SK-N-SH (cell line): Measurements from ENCODE around the gene GNAZ. TPM values are rescaled to one million over a fixed set of nuclear protein-coding genes. Genes with fewer than 3 reads are reported as not detected.

Source experiments
- CTCF ChIA-PET: fragments of 300-600, 350-600 bp; formaldehyde crosslinking; extraction: SDS; loops from one replicate; lab custom pipeline; 2021; lab: Yijun Ruan, JAX
- POLR2A ChIA-PET: fragments of 350-600 bp; sonication (Branson Sonifier 250); formaldehyde crosslinking; extraction: SDS; loops from one replicate; lab custom pipeline; 2020; ENCODE audit warnings: antibody characterized with exemption, inconsistent platforms; lab: Yijun Ruan, JAX
- DNase-seq: peaks from one replicate; pipeline ENCODE4 v3.0.0; 2012
- H2AFZ ChIP-seq: fragments of 200-600 bp; sonication (generic); 2 replicates; pipeline ENCODE4 v1.8.1; 2016; ENCODE audit warnings: antibody characterized with exemption, mild to moderate bottlenecking, low read depth
- H3F3A ChIP-seq: fragments of 200-600 bp; sonication (generic); replicated peaks from 2 replicates; pipeline ENCODE3; 2016; ENCODE audit warnings: antibody characterized with exemption, mild to moderate bottlenecking; ENCODE audit not compliant: insufficient read depth
- H3K27ac ChIP-seq, 2 experiments: fragments of 200-500 bp in 1 of 2; fragments of 200-600 bp in 1 of 2; sonication (Bioruptor generic) in 1 of 2; sonication (generic), shearing (Covaris generic) in 1 of 2; 2 replicates each; pipeline versions ENCODE4 v1.5.1 to v1.6.1; 2014 to 2016; ENCODE audit warnings: low read depth in 2 of 2, inconsistent platforms in 1 of 2, low read length in 1 of 2, mild to moderate bottlenecking in 1 of 2, mixed read lengths in 1 of 2
- H3K27me3 ChIP-seq: fragments of 200-600 bp; sonication (generic), shearing (Covaris generic); 2 replicates; pipeline ENCODE4 v1.6.1; 2016; ENCODE audit warnings: mixed run types; ENCODE audit not compliant: insufficient read depth
- H3K36me3 ChIP-seq, 2 experiments: fragments of 200-500 bp in 1 of 2; fragments of 200-600 bp in 1 of 2; sonication (Bioruptor generic) in 1 of 2; sonication (generic) in 1 of 2; replicated peaks in 1 of 2; 2 replicates each; pipeline versions ENCODE3 to v1.5.1; 2014 to 2016; ENCODE audit warnings: low read length in 1 of 2, mild to moderate bottlenecking in 1 of 2; ENCODE audit not compliant: insufficient read depth in 2 of 2, control insufficient read depth in 1 of 2
- H3K4me1 ChIP-seq, 2 experiments: fragments of 200-500 bp in 1 of 2; fragments of 200-600 bp in 1 of 2; sonication (Bioruptor generic) in 1 of 2; sonication (generic), shearing (Covaris generic) in 1 of 2; 2 replicates each; pipeline versions ENCODE4 v1.5.1 to v1.6.1; 2014 to 2016; ENCODE audit warnings: low read depth in 1 of 2, low read length in 1 of 2, mixed run types in 1 of 2; ENCODE audit not compliant: insufficient read depth in 2 of 2, control insufficient read depth in 1 of 2
- H3K4me2 ChIP-seq: fragments of 200-600 bp; sonication (generic), shearing (Covaris generic); 2 replicates; pipeline ENCODE4 v1.6.1; 2017; ENCODE audit warnings: mixed run types
- H3K4me3 ChIP-seq, 2 experiments: fragments of 200-500 bp in 1 of 2; fragments of 200-600 bp in 1 of 2; sonication (Bioruptor generic) in 1 of 2; sonication (generic), shearing (Covaris generic) in 1 of 2; 2 replicates each; pipeline versions ENCODE4 v1.5.1 to v1.8.1; 2014 to 2016; ENCODE audit warnings: low read depth in 2 of 2, inconsistent platforms in 1 of 2, low read length in 1 of 2, mild to moderate bottlenecking in 1 of 2, mixed read lengths in 1 of 2, moderate library complexity in 1 of 2
- H3K79me2 ChIP-seq: fragments of 200-600 bp; sonication (generic); 2 replicates; pipeline ENCODE4 v1.8.1; 2017; ENCODE audit warnings: mild to moderate bottlenecking; ENCODE audit not compliant: insufficient read depth
- H3K9ac ChIP-seq: fragments of 200-600 bp; sonication (generic); 2 replicates; pipeline ENCODE4 v1.6.1; 2017; ENCODE audit warnings: mixed run types
- H3K9me2 ChIP-seq: fragments of 200-600 bp; sonication (generic); 2 replicates; pipeline ENCODE4 v1.6.1; 2017; ENCODE audit warnings: mixed run types
- H3K9me3 ChIP-seq: fragments of 200-600 bp; sonication (generic); 2 replicates; pipeline ENCODE4 v1.6.1; 2017; ENCODE audit warnings: mixed run types, mild to moderate bottlenecking, moderate library complexity
- H4K20me1 ChIP-seq: fragments of 200-600 bp; sonication (generic); 2 replicates; pipeline ENCODE4 v1.6.1; 2017; ENCODE audit warnings: mild to moderate bottlenecking, mixed run types; ENCODE audit not compliant: insufficient read depth
- FOXM1 ChIP-seq: IDR thresholded peaks from 2 replicates; pipeline ENCODE4 v1.4.0; 2012; ENCODE audit warnings: low read depth, mild to moderate bottlenecking
- GABPA ChIP-seq: IDR thresholded peaks from 2 replicates; pipeline ENCODE4 v1.4.0; 2012; ENCODE audit warnings: low read depth, mild to moderate bottlenecking
- MEF2A ChIP-seq: IDR thresholded peaks from 2 replicates; pipeline ENCODE4 v1.4.0; 2012; ENCODE audit warnings: low read depth, borderline replicate concordance
- POLR2AphosphoS5 ChIP-seq: IDR thresholded peaks from 2 replicates; pipeline ENCODE4 v1.6.1; 2012; ENCODE audit warnings: low read depth, low read length
- RCOR1 ChIP-seq: fragments of 150-350 bp; IDR thresholded peaks from 2 replicates; pipeline ENCODE4 v1.6.1; 2017; ENCODE audit warnings: antibody characterized with exemption, low read length
- RXRA ChIP-seq: IDR thresholded peaks from 2 replicates; pipeline ENCODE4 v1.4.0; 2012; ENCODE audit warnings: low read depth, mild to moderate bottlenecking, borderline replicate concordance
- SIN3A ChIP-seq: IDR thresholded peaks from 2 replicates; pipeline ENCODE4 v1.6.1; 2012; ENCODE audit warnings: low read depth, mild to moderate bottlenecking, low read length, moderate library complexity, borderline replicate concordance
- TCF12 ChIP-seq: IDR thresholded peaks from 2 replicates; pipeline ENCODE4 v1.4.0; 2012
- YY1 ChIP-seq: IDR thresholded peaks from 2 replicates; pipeline ENCODE4 v1.4.0; 2012; ENCODE audit warnings: low read depth, mild to moderate bottlenecking
- WGBS: methylation state at CpG from one replicate; pipeline ENCODE4 v1.1.6; 2017; ENCODE audit warnings: low lambda C conversion rate; 5-methylcytosine and 5-hydroxymethylcytosine counted together
- polyA plus RNA-seq, 3 experiments: library from polyadenylated mRNA; depleted of rRNA; stranded (reverse); fragments of >200 nt; gene quantifications; 2 replicates each; pipeline ENCODE4 v1.2.3, GENCODE V29; 2012
- TF ChIP-seq, protein P1 (sequence below): IDR thresholded peaks from 2 replicates; pipeline ENCODE4; 2012
- TF ChIP-seq, protein P2 (sequence below): IDR thresholded peaks from 2 replicates; pipeline ENCODE4 v1.4.0; 2012; ENCODE audit warnings: low read depth, borderline replicate concordance
- TF ChIP-seq, protein P3 (sequence below): fragments of 150-350 bp; IDR thresholded peaks from 2 replicates; pipeline ENCODE4 v1.6.1; 2016; ENCODE audit warnings: mild to moderate bottlenecking, low read depth, low read length
- TF ChIP-seq, protein P4 (sequence below): IDR thresholded peaks from 2 replicates; pipeline ENCODE4 v1.4.0; 2012; ENCODE audit warnings: low read depth, borderline replicate concordance

The GNAZ gene
- polyA plus RNA-seq, 1 of the 3 experiments (the other 2 are of a cell fraction) = 6.5 TPM

DNA sequence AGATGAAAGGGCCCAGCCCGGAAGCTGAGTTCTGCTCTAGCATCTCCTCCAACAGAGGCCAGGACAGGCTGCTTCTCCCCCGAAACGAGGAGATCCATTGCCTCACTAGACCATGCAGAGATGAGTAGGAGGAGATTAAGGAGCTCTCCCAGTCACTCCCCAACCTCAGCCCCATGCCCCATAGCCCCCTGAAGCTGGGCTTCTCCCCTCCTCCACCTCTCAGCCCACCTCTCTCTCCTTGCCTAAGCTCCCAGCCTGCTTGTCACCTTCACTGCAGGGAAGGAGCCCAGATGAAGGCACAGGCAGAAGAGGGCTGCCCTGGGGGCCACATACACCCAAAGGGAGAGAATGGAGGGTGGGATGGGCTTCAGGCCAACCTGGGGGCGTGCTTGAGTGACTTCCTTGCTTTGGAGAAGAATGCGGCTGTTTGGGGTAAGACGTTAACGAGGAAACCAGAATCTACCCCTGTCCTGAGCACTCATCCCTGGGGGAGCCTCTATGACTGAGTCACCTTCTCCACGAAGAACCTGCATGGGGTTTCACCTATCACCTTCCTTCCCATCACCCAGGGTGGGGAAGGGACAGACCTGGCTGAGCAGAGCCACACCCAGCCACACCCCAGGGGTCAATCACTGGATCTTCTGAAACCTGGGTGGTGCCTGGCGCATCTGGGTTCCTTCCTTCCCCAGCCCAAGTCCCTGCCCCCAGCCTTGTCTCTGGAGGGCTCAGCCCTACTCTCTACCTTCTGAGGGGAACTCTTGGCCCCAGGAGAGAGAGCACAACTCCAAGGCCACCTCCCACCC is 11.6 kb upstream of the GNAZ start:
- ChIA-PET POLR2A (no interaction called here), CTCF (no interaction called here)
- H3K9me3 ChIP-seq = no peaks in the 10 kb centered on the region
- no peaks in the 10 kb centered on the region for H4K20me1 ChIP-seq
- H3K36me3 ChIP-seq = no peaks in the 10 kb centered on the region
- WGBS = 51% methylated on average over 9 of the region's 9 CpGs
- no peak overlapping the region for H3K4me2 ChIP-seq
- H3K27me3 ChIP-seq = no peaks in the 10 kb centered on the region; the same call in 1 of the 2 replicates
- DNase-seq = no peak
- no peak for TF ChIP-seq SIN3A
- no peaks in the 10 kb centered on the region for H3K4me1 ChIP-seq
- H3K27ac ChIP-seq = no peak overlapping the region
- no peak overlapping the region for H2AFZ ChIP-seq
- H3K9ac ChIP-seq = no peak overlapping the region
- H3K9me2 ChIP-seq = no peaks in the 10 kb centered on the region
- H3F3A ChIP-seq = no peaks in the 10 kb centered on the region
- H3K4me3 ChIP-seq = no peak overlapping the region
- H3K79me2 ChIP-seq = no peaks in the 10 kb centered on the region

DNA sequence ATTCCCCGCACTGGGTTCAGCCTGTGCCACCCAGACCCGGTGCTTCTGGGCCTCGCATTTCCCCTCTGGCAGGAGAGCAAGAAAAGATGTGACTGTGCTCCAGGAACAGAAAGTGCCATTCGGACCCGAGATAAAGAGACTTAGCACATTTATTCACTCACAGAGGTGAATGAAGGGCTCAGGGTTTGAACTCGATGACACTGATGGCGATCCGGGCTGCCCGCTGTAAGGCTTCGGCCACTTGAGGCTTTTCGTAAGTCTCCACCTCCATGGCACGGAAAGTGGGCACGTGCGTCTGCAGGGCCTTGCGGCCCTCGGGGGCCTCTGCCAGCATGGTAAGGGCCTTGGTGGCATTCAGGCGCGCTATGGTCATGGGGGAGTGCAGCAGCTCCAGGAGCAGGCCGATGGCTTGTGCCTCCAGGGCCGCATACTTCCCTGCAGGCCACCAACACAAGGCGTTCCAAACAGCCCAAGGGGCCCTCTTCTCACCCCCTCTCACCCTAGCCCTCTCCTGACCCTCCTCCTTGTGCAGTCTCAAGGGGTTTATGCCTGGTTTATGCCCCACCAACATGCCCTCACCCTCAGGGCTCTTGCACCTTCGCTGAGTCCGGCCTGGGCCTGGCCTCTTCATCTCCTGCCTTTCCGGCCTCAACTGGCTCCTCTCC is 10.9 kb upstream of the GNAZ start:
- no peak overlapping the region for H3K4me2 ChIP-seq
- CTCF ChIA-PET = no interaction called here
- no peak overlapping the region for H3K9ac ChIP-seq
- H3K4me1 ChIP-seq = no peaks in the 10 kb centered on the region
- DNase-seq = peak; percentile 1
- WGBS = 66% methylated on average over 18 of the region's 24 CpGs
- POLR2A ChIA-PET = no interaction called here
- H3K36me3 ChIP-seq = no peaks in the 10 kb centered on the region
- no peaks in the 10 kb centered on the region for H4K20me1 ChIP-seq
- H3K9me3 ChIP-seq = no peaks in the 10 kb centered on the region
- no peak overlapping the region for H2AFZ ChIP-seq
- no peak overlapping the region for H3K27ac ChIP-seq
- H3F3A ChIP-seq = no peaks in the 10 kb centered on the region
- no peak overlapping the region for H3K4me3 ChIP-seq
- no peaks in the 10 kb centered on the region for H3K79me2 ChIP-seq
- no peaks in the 10 kb centered on the region; the same call in 1 of the 2 replicates for H3K27me3 ChIP-seq
- TF ChIP-seq, protein P1, sequence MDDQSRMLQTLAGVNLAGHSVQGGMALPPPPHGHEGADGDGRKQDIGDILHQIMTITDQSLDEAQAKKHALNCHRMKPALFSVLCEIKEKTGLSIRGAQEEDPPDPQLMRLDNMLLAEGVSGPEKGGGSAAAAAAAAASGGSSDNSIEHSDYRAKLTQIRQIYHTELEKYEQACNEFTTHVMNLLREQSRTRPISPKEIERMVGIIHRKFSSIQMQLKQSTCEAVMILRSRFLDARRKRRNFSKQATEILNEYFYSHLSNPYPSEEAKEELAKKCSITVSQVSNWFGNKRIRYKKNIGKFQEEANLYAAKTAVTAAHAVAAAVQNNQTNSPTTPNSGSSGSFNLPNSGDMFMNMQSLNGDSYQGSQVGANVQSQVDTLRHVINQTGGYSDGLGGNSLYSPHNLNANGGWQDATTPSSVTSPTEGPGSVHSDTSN = no peak
- TF ChIP-seq MEF2A (no peak), TCF12 (no peak), POLR2AphosphoS5 (no peak), FOXM1 (no peak), RCOR1 (no peak), YY1 (no peak), RXRA (no peak), GABPA (no peak)
- TF ChIP-seq, protein P2, sequence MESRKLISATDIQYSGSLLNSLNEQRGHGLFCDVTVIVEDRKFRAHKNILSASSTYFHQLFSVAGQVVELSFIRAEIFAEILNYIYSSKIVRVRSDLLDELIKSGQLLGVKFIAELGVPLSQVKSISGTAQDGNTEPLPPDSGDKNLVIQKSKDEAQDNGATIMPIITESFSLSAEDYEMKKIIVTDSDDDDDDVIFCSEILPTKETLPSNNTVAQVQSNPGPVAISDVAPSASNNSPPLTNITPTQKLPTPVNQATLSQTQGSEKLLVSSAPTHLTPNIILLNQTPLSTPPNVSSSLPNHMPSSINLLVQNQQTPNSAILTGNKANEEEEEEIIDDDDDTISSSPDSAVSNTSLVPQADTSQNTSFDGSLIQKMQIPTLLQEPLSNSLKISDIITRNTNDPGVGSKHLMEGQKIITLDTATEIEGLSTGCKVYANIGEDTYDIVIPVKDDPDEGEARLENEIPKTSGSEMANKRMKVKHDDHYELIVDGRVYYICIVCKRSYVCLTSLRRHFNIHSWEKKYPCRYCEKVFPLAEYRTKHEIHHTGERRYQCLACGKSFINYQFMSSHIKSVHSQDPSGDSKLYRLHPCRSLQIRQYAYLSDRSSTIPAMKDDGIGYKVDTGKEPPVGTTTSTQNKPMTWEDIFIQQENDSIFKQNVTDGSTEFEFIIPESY = no peak
- TF ChIP-seq, protein P3, sequence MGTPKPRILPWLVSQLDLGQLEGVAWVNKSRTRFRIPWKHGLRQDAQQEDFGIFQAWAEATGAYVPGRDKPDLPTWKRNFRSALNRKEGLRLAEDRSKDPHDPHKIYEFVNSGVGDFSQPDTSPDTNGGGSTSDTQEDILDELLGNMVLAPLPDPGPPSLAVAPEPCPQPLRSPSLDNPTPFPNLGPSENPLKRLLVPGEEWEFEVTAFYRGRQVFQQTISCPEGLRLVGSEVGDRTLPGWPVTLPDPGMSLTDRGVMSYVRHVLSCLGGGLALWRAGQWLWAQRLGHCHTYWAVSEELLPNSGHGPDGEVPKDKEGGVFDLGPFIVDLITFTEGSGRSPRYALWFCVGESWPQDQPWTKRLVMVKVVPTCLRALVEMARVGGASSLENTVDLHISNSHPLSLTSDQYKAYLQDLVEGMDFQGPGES = no peak
- TF ChIP-seq, protein P4, sequence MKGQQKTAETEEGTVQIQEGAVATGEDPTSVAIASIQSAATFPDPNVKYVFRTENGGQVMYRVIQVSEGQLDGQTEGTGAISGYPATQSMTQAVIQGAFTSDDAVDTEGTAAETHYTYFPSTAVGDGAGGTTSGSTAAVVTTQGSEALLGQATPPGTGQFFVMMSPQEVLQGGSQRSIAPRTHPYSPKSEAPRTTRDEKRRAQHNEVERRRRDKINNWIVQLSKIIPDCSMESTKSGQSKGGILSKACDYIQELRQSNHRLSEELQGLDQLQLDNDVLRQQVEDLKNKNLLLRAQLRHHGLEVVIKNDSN = no peak
- no peaks in the 10 kb centered on the region for H3K9me2 ChIP-seq
